ENCODE results near the gene ZNF30. TPM values are rescaled to one million over a fixed set of nuclear protein-coding genes. Genes with fewer than 3 reads are reported as not detected.
"Not testable (repeated sequence)": the region's sequence is repeated elsewhere in the genome, so short reads cannot be mapped to it uniquely, and the experiment has no call there.

ZNF30 gene
- total and polyA plus RNA-seq, 7 experiments from 2014 or later: 2.0 to 13.1 (median 8.2) TPM

DNA sequence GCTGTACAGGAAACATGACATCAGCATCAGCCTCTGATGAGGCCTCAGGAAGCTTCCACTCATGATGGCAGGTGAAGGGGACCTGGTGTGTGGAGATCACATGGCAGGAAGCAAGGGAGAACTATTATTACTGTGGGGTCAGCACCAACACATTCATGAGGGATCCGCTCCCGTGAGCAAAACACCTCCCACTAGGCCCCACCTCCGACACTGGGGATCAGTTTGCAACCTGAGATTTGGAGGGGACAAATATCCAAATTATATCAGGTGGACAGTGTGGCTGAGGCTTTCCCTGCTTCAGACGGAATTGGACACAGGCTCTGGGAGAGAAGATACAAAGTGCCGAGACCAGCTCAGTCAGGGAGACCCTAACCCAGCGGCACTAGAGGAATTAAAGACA lies 43.0 kb downstream of the ZNF30 start:
- Histone ChIP-seq H3K27me3 (ENCODE audit: control insufficient read depth in 2 of 2, insufficient read depth in 2 of 2, low read length in 2 of 2) (no peaks in the 10 kb centered on the region), H3K4me3 (ENCODE audit: low read length) (no peak overlapping the region), H3K4me1 (ENCODE audit: control insufficient read depth in 2 of 2, insufficient read depth in 2 of 2, low read length in 2 of 2) (peaks cover 8 to 9% of the 10 kb centered on the region in 2 donors), H3K36me3 (ENCODE audit: control insufficient read depth in 2 of 3, insufficient read depth in 3 of 3, low read length in 3 of 3) (no peaks in the 10 kb centered on the region), H3K9me3 (ENCODE audit: control insufficient read depth in 2 of 3, low read length in 3 of 3) (peaks cover 0 to 15% (median 0%) of the 10 kb centered on the region in 3 experiments), H3K27ac (ENCODE audit: low read depth, low read length) (no peak overlapping the region)
- intact Hi-C loops (cut with micrococcal nuclease): loop anchor here in 1 of 2 donors (5.0 kb wide), 2 partner anchors 117 to 237 kb away; partner anchors contain the start of gene ZNF181
- H3K27ac Mint-ChIP-seq: no peak overlapping the region
- POLR2A ChIA-PET: interaction anchor here (1.4 to 13.6 kb wide), 2 partner anchors 36 to 44 kb away, joined by 3 to 134 read pairs; no protein-coding TSS in a partner anchor
- CTCF ChIA-PET: interaction anchor here (8.2 kb wide), 1 partner anchor 42 kb away, joined by 138 read pairs; no protein-coding TSS in a partner anchor
- H3K36me3 Mint-ChIP-seq: peaks cover 0 to 11% (median 6%) of the 10 kb centered on the region in 5 donors
- ATAC-seq: no peak
- peaks cover 3 to 28% (median 20%) of the 10 kb centered on the region in 7 donors for H3K4me1 Mint-ChIP-seq
- peaks cover 0 to 8% (median 0%) of the 10 kb centered on the region in 5 donors for H3K27me3 Mint-ChIP-seq
- no peak overlapping the region for H3K4me3 Mint-ChIP-seq
- H3K9me3 Mint-ChIP-seq: peaks cover 0 to 39% (median 20%) of the 10 kb centered on the region in 11 donors
- DNase-seq: no peak

DNA sequence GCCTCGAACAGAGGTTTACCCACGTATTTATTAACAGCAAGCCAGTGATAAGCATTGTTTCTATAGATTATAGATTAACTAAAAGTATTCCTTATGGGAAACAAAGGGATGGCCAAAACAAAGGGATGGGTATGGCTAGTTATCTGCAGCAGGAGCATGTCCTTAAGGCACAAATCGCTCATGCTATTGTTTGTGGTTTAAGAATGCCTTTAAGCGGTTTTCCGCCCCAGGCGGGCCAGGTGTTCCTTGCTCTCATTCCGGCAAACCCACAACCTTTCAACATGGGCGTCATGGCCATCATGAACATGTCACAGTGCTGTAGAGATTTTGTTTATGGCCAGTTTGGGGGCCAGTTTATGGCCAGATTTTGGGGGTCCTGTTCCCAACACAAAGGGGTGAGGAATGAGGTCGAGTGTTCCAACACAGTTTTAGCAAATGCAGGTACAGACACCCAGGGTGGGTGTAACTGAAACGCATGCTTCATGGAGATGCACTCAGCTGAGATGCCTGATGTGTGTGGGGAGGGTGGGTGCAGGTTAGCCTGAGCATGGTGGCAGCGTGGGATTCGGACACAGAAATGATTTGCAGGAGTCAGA lies 43.6 kb downstream of the ZNF30 start:
- peaks cover 0 to 15% (median 0%) of the 10 kb centered on the region in 3 experiments for H3K9me3 ChIP-seq (ENCODE audit: control insufficient read depth in 2 of 3, low read length in 3 of 3)
- CTCF ChIA-PET: interaction anchor here (4.5 to 8.2 kb wide), 2 partner anchors 31 to 41 kb away, joined by 29 to 138 read pairs; no protein-coding TSS in a partner anchor
- not testable (repeated sequence) for ATAC-seq; H3K27ac ChIP-seq (ENCODE audit: low read depth, low read length); H3K27ac Mint-ChIP-seq; H3K36me3 ChIP-seq (ENCODE audit: control insufficient read depth in 2 of 3, insufficient read depth in 3 of 3, low read length in 3 of 3); H3K27me3 ChIP-seq (ENCODE audit: control insufficient read depth in 2 of 2, insufficient read depth in 2 of 2, low read length in 2 of 2); H3K4me1 ChIP-seq (ENCODE audit: control insufficient read depth in 2 of 2, insufficient read depth in 2 of 2, low read length in 2 of 2); DNase-seq; H3K4me3 ChIP-seq (ENCODE audit: low read length); H3K4me3 Mint-ChIP-seq; H3K27me3 Mint-ChIP-seq
- intact Hi-C loops (cut with micrococcal nuclease): loop anchor here in 1 of 2 donors (5.0 kb wide), 2 partner anchors 118 to 238 kb away; partner anchors contain the start of gene ZNF181
- Mint-ChIP-seq H3K36me3 (peaks cover 0 to 11% (median 6%) of the 10 kb centered on the region in 5 donors), H3K9me3 (peaks cover 0 to 36% (median 20%) of the 10 kb centered on the region in 11 donors), H3K4me1 (peaks cover 6 to 29% (median 26%) of the 10 kb centered on the region in 7 donors)
- POLR2A ChIA-PET: interaction anchor here (1.4 to 13.6 kb wide), 2 partner anchors 35 to 43 kb away, joined by 3 to 134 read pairs; no protein-coding TSS in a partner anchor

DNA sequence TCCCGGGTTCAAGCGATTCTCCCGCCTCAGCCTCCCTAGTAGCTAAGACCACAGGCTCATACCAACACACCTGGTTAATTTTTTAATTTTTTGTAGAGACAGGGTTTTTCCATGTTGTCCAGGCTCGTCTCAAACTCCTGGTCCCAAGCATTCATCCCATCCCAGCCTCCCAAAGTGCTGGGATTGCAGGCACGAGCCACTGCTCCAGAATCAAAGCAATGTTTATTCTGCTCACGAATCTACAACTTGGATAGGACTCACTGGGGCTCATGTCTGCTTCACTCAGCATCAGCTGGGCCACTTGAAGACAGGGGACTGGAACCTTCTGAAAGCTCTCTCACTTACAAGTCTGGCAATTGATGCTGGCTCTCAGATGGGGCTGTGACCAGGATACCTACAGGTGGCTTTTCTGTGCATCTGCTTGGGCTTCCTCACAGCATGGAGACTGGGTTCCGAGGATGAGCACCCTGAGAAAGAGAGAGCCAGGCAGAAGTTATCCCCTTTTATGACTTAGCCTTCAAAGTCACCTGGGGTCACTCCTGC lies 45.5 kb downstream of the ZNF30 start:
- DNase-seq (no peak), ATAC-seq (no peak)
- no peak overlapping the region for H3K4me3 ChIP-seq (ENCODE audit: low read length)
- Mint-ChIP-seq H3K27ac (peak overlapping the region in 2 of 9 donors; percentile 16 to 86), H3K27me3 (peaks cover 0 to 10% (median 0%) of the 10 kb centered on the region in 5 donors), H3K36me3 (peaks cover 0 to 8% (median 7%) of the 10 kb centered on the region in 5 donors), H3K4me1 (peaks cover 6 to 34% (median 26%) of the 10 kb centered on the region in 7 donors), H3K9me3 (peaks cover 0 to 32% (median 11%) of the 10 kb centered on the region in 11 donors), H3K4me3 (no peak overlapping the region)
- H3K4me1 ChIP-seq (ENCODE audit: control insufficient read depth in 2 of 2, insufficient read depth in 2 of 2, low read length in 2 of 2): peaks cover 8 to 9% of the 10 kb centered on the region in 2 donors
- POLR2A ChIA-PET: interaction anchor here (0.7 to 13.6 kb wide), 11 partner anchors 9 to 169 kb away, joined by 3 to 134 read pairs (median 4); partner anchors contain the start of gene GRAMD1A
- no peaks in the 10 kb centered on the region for H3K36me3 ChIP-seq (ENCODE audit: control insufficient read depth in 2 of 3, insufficient read depth in 3 of 3, low read length in 3 of 3)
- no peaks in the 10 kb centered on the region for H3K27me3 ChIP-seq (ENCODE audit: control insufficient read depth in 2 of 2, insufficient read depth in 2 of 2, low read length in 2 of 2)
- peaks cover 0 to 16% (median 0%) of the 10 kb centered on the region in 3 experiments for H3K9me3 ChIP-seq (ENCODE audit: control insufficient read depth in 2 of 3, low read length in 3 of 3)
- CTCF ChIA-PET: interaction anchor here (0.6 to 8.2 kb wide), 11 partner anchors 10 to 95 kb away, joined by 3 to 138 read pairs (median 4); partner anchors contain the start of gene GRAMD1A
- H3K27ac ChIP-seq (ENCODE audit: low read depth, low read length): no peak overlapping the region
- intact Hi-C loops (cut with micrococcal nuclease): loop anchor here (2.0 to 5.0 kb wide), 5 partner anchors 31 to 240 kb away; partner anchors contain the start of gene ZNF181 (in 1 of the 2)

DNA sequence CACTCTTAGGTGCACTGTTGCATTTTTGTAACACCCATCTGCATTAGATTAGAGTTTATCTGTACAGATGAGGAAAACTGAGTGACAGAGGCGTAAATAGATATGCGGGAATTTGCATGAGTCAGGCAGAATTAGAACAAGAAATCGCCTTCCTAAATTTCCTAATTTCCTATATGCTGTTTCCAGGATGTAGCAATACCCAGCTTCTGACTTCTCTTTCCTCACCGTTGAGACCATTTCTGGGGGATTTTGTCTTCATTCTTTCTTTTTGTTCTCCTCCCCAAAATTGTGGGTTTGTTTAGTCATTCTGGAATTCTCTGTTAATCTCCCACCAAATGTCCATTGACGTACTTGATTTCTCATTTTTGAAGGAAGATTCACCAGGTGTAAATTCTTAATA lies 47.9 kb downstream of the ZNF30 start:
- H3K4me1 Mint-ChIP-seq: peaks cover 11 to 35% (median 26%) of the 10 kb centered on the region in 7 donors
- peaks cover 0 to 8% (median 4%) of the 10 kb centered on the region in 5 donors for H3K36me3 Mint-ChIP-seq
- peaks cover 0 to 14% (median 6%) of the 10 kb centered on the region in 11 donors for H3K9me3 Mint-ChIP-seq
- ChIA-PET POLR2A (interaction anchor here (0.5 to 13.6 kb wide), 8 partner anchors 11 to 237 kb away, joined by 3 to 134 read pairs (median 5); partner anchors contain the start of gene GRAMD1A), CTCF (interaction anchor here (1.1 to 8.2 kb wide), 5 partner anchors 11 to 136 kb away, joined by 3 to 138 read pairs (median 10); no protein-coding TSS in a partner anchor)
- H3K4me3 ChIP-seq (ENCODE audit: low read length): no peak overlapping the region
- peaks cover 0 to 9% (median 0%) of the 10 kb centered on the region in 3 experiments for H3K9me3 ChIP-seq (ENCODE audit: control insufficient read depth in 2 of 3, low read length in 3 of 3)
- DNase-seq: no peak
- H3K27ac Mint-ChIP-seq: peak overlapping the region in 4 of 9 donors; percentile 23 to 86 (median 78)
- H3K27me3 Mint-ChIP-seq: peaks cover 0 to 7% (median 0%) of the 10 kb centered on the region in 5 donors
- H3K4me3 Mint-ChIP-seq: peak overlapping the region in 4 of 10 donors; percentile 29 to 91 (median 38)
- H3K4me1 ChIP-seq (ENCODE audit: control insufficient read depth in 2 of 2, insufficient read depth in 2 of 2, low read length in 2 of 2): peaks cover 8 to 9% of the 10 kb centered on the region in 2 donors
- no peaks in the 10 kb centered on the region for H3K27me3 ChIP-seq (ENCODE audit: control insufficient read depth in 2 of 2, insufficient read depth in 2 of 2, low read length in 2 of 2)
- ATAC-seq: no peak
- H3K36me3 ChIP-seq (ENCODE audit: control insufficient read depth in 2 of 3, insufficient read depth in 3 of 3, low read length in 3 of 3): no peaks in the 10 kb centered on the region
- no peak overlapping the region for H3K27ac ChIP-seq (ENCODE audit: low read depth, low read length)
- intact Hi-C loops (cut with micrococcal nuclease): loop anchor here in 1 of 2 donors (5.0 kb wide), 2 partner anchors 122 to 242 kb away; partner anchors contain the start of gene ZNF181

DNA sequence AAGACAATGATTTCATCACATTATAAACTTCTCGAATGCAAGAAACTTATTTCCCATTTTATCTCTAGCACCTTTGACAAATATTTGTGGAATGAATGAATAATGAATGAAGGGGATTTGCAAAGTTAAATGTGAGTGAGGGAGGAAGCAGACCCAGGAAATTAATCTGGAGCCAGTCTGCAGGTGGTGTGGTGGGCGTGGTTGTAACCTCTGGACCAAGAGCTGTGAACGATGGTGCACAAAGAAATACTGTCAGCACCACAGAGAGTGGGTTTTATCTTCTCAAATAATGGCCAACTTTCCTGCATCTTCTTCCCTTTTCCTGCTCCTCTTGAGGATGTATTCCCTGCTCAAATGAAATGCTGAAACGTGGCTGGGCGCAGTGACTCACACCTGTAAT lies 48.4 kb downstream of the ZNF30 start:
- Histone ChIP-seq H3K4me3 (ENCODE audit: low read length) (no peak overlapping the region), H3K27me3 (ENCODE audit: control insufficient read depth in 2 of 2, insufficient read depth in 2 of 2, low read length in 2 of 2) (no peaks in the 10 kb centered on the region), H3K27ac (ENCODE audit: low read depth, low read length) (no peak overlapping the region), H3K36me3 (ENCODE audit: control insufficient read depth in 2 of 3, insufficient read depth in 3 of 3, low read length in 3 of 3) (no peaks in the 10 kb centered on the region), H3K9me3 (ENCODE audit: control insufficient read depth in 2 of 3, low read length in 3 of 3) (peaks cover 0 to 9% (median 0%) of the 10 kb centered on the region in 3 experiments), H3K4me1 (ENCODE audit: control insufficient read depth in 2 of 2, insufficient read depth in 2 of 2, low read length in 2 of 2) (peaks cover 8 to 9% of the 10 kb centered on the region in 2 donors)
- ChIA-PET POLR2A (interaction anchor here (1.5 to 13.6 kb wide), 5 partner anchors 10 to 38 kb away, joined by 5 to 134 read pairs (median 21); partner anchors contain the start of gene GRAMD1A), CTCF (interaction anchor here (1.1 to 8.2 kb wide), 4 partner anchors 11 to 136 kb away, joined by 3 to 138 read pairs (median 20); no protein-coding TSS in a partner anchor)
- DNase-seq (no peak), ATAC-seq (no peak)
- H3K36me3 Mint-ChIP-seq: peaks cover 0 to 8% (median 4%) of the 10 kb centered on the region in 5 donors
- peaks cover 0 to 7% (median 0%) of the 10 kb centered on the region in 5 donors for H3K27me3 Mint-ChIP-seq
- peaks cover 0 to 14% (median 5%) of the 10 kb centered on the region in 11 donors for H3K9me3 Mint-ChIP-seq
- peak overlapping the region in 3 of 9 donors; percentile 17 to 76 (median 23) for H3K27ac Mint-ChIP-seq
- peaks cover 11 to 35% (median 26%) of the 10 kb centered on the region in 7 donors for H3K4me1 Mint-ChIP-seq
- peak overlapping the region in 3 of 10 donors; percentile 29 to 91 (median 30) for H3K4me3 Mint-ChIP-seq
- intact Hi-C loops (cut with micrococcal nuclease): no loop called here

DNA sequence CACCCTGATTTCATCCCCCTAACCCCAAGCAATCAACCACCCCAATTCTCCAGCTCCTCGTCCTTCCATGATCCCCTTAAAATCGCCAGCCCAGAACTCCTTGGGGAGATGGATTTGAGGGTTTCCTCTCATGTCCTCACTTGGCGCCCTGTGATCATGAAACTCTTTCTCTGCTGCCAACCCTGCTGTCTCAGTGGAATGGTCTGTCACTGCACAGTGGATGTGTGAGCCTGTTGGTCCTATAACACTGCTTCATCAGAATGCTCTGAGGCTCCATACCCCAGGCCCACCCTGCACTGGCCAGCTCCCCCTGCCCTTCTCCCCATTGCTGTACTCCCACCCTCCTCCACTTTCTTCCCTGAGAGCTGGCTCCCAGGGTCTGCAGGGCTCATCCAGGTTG lies 49.9 kb downstream of the ZNF30 start:
- ATAC-seq (no peak), DNase-seq (no peak)
- Mint-ChIP-seq H3K27me3 (peaks cover 0 to 7% (median 0%) of the 10 kb centered on the region in 5 donors), H3K4me3 (peak overlapping the region in 1 of 10 donors; percentile 45), H3K27ac (peak overlapping the region in 1 of 9 donors; percentile 31), H3K9me3 (peaks cover 0 to 14% (median 5%) of the 10 kb centered on the region in 11 donors), H3K4me1 (peaks cover 11 to 35% (median 26%) of the 10 kb centered on the region in 7 donors), H3K36me3 (peaks cover 0 to 8% (median 4%) of the 10 kb centered on the region in 5 donors)
- intact Hi-C loops (cut with micrococcal nuclease): no loop called here
- H3K9me3 ChIP-seq (ENCODE audit: control insufficient read depth in 2 of 3, low read length in 3 of 3): peaks cover 0 to 9% (median 0%) of the 10 kb centered on the region in 3 experiments
- H3K27ac ChIP-seq (ENCODE audit: low read depth, low read length): no peak overlapping the region
- POLR2A ChIA-PET: interaction anchor here (0.9 to 13.6 kb wide), 5 partner anchors 8 to 37 kb away, joined by 5 to 134 read pairs (median 16); partner anchors contain the start of gene GRAMD1A
- H3K4me3 ChIP-seq (ENCODE audit: low read length): no peak overlapping the region
- H3K27me3 ChIP-seq (ENCODE audit: control insufficient read depth in 2 of 2, insufficient read depth in 2 of 2, low read length in 2 of 2): no peaks in the 10 kb centered on the region
- peaks cover 8 to 9% of the 10 kb centered on the region in 2 donors for H3K4me1 ChIP-seq (ENCODE audit: control insufficient read depth in 2 of 2, insufficient read depth in 2 of 2, low read length in 2 of 2)
- no peaks in the 10 kb centered on the region for H3K36me3 ChIP-seq (ENCODE audit: control insufficient read depth in 2 of 3, insufficient read depth in 3 of 3, low read length in 3 of 3)
- CTCF ChIA-PET: interaction anchor here (0.7 to 1.6 kb wide), 4 partner anchors 11 to 109 kb away, joined by 3 to 4 read pairs (median 4); no protein-coding TSS in a partner anchor

Measured in naive thymus-derived CD4-positive, alpha-beta T cell (primary cell).